H1 (cell line): ENCODE data around the gene SHROOM2. TPM values are rescaled to one million over a fixed set of nuclear protein-coding genes. Genes with fewer than 3 reads are reported as not detected.

Experiments
- CTCF ChIA-PET: fragments of 300-600 bp; sonication (Branson Sonifier 250); formaldehyde crosslinking; loops from one replicate; lab custom pipeline; 2021; ENCODE audit not compliant: partially characterized antibody; lab: Charles Lee
- POLR2A ChIA-PET: fragments of 300-600 bp; sonication (Branson Sonifier 250); formaldehyde crosslinking; loops from one replicate; lab custom pipeline; 2021; ENCODE audit warnings: inconsistent platforms; ENCODE audit not compliant: partially characterized antibody; lab: Charles Lee
- DNase-seq, 2 experiments: peaks; one replicate each; pipeline versions ENCODE4 v3.0.0 to v3.0.0-alpha.2; 2010 to 2022; ENCODE audit warnings: low spot score in 2 of 2, low read depth in 1 of 2, mixed read lengths in 1 of 2
- FAIRE-seq: peaks from 2 replicates; lab custom pipeline; 2011; peaks lifted over from hg19 to GRCh38; lab: Jason Lieb, UNC
- H2AFZ ChIP-seq: 2 replicates; pipeline ENCODE4 v1.8.1; 2012; ENCODE audit warnings: low read length, inconsistent platforms
- H2AK5ac ChIP-seq: 2 replicates; pipeline ENCODE4 v1.6.1; 2013; ENCODE audit warnings: low read depth, low read length
- H2BK120ac ChIP-seq: replicated peaks from 2 replicates; pipeline ENCODE3; 2013; ENCODE audit warnings: low read depth, low read length, inconsistent platforms
- H2BK12ac ChIP-seq: 2 replicates; pipeline ENCODE4 v1.6.1; 2013; ENCODE audit warnings: low read depth, low read length
- H2BK15ac ChIP-seq: 2 replicates; pipeline ENCODE4 v1.6.1; 2013; ENCODE audit warnings: low read length
- H2BK20ac ChIP-seq: 2 replicates; pipeline ENCODE4 v1.6.1; 2013; ENCODE audit warnings: low read length
- H2BK5ac ChIP-seq: 2 replicates; pipeline ENCODE4 v1.6.1; 2013; ENCODE audit warnings: low read depth, low read length
- H3K14ac ChIP-seq: 2 replicates; pipeline ENCODE4 v1.6.1; 2013; ENCODE audit warnings: inconsistent platforms; ENCODE audit not compliant: insufficient read length
- H3K18ac ChIP-seq: 2 replicates; pipeline ENCODE4 v1.6.1; 2013; ENCODE audit warnings: low read length; ENCODE audit errors: extremely low read depth
- H3K23ac ChIP-seq: 2 replicates; pipeline ENCODE4 v1.6.1; 2013; ENCODE audit warnings: inconsistent platforms; ENCODE audit not compliant: insufficient read length
- H3K23me2 ChIP-seq: 2 replicates; pipeline ENCODE4 v1.6.1; 2013; ENCODE audit warnings: low read depth, low read length
- H3K27ac ChIP-seq: 2 replicates; pipeline ENCODE4 v1.6.1; 2011; ENCODE audit warnings: low read depth, low read length, inconsistent platforms
- H3K27me3 ChIP-seq, 4 experiments: replicated peaks in 1 of 4; 1 replicate in 1 of 4; 2 replicates in 3 of 4; pipeline versions ENCODE4 v1.6.1 to v1.8.1; 2011 to 2013; ENCODE audit warnings: low read length in 3 of 4, mild to moderate bottlenecking in 3 of 4, inconsistent platforms in 2 of 4, mixed read lengths in 2 of 4, moderate library complexity in 1 of 4; ENCODE audit not compliant: control insufficient read depth in 3 of 4, insufficient read depth in 3 of 4; ENCODE audit errors: extremely low read depth in 1 of 4
- H3K36me3 ChIP-seq, 4 experiments: 2 replicates each; pipeline versions ENCODE4 v1.6.1 to v1.8.1; 2011 to 2013; ENCODE audit warnings: mild to moderate bottlenecking in 4 of 4, low read length in 3 of 4, moderate library complexity in 2 of 4, control low read depth in 1 of 4, inconsistent platforms in 1 of 4; ENCODE audit not compliant: insufficient read depth in 4 of 4, control insufficient read depth in 2 of 4
- H3K4ac ChIP-seq: replicated peaks from 2 replicates; pipeline ENCODE3; 2013; ENCODE audit warnings: low read length, low read depth, mixed read lengths, inconsistent platforms; ENCODE audit not compliant: insufficient read length
- H3K4me1 ChIP-seq, 4 experiments: replicated peaks in 1 of 4; 1 replicate in 1 of 4; 2 replicates in 3 of 4; pipeline versions ENCODE4 v1.6.1 to v1.8.1; 2011 to 2013; ENCODE audit warnings: low read length in 3 of 4, inconsistent platforms in 2 of 4, mixed read lengths in 1 of 4; ENCODE audit not compliant: insufficient read depth in 4 of 4, control insufficient read depth in 3 of 4
- H3K4me2 ChIP-seq, 2 experiments: 2 replicates each; pipeline versions ENCODE4 v1.6.1 to v1.8.1; 2011 to 2013; ENCODE audit warnings: low read depth in 2 of 2, low read length in 2 of 2, control low read depth in 1 of 2, inconsistent platforms in 1 of 2, mild to moderate bottlenecking in 1 of 2; ENCODE audit not compliant: insufficient read depth in 1 of 2
- H3K4me3 ChIP-seq, 4 experiments: fragments of 200-600, 300-600 bp in 1 of 4; sonication (generic), shearing (Covaris generic), sonication (Bioruptor Twin) in 1 of 4; 2 replicates each; pipeline versions ENCODE4 v1.5.1 to v1.8.1; 2011 to 2016; ENCODE audit warnings: low read length in 4 of 4, low read depth in 3 of 4, control low read depth in 2 of 4, inconsistent platforms in 2 of 4, mild to moderate bottlenecking in 2 of 4, mixed read lengths in 1 of 4, moderate library complexity in 1 of 4; ENCODE audit not compliant: insufficient read depth in 2 of 4; ENCODE audit errors: extremely low read depth in 1 of 4
- H3K56ac ChIP-seq: replicated peaks from 2 replicates; pipeline ENCODE3; 2013; ENCODE audit warnings: low read depth, mild to moderate bottlenecking, mixed read lengths, low read length, inconsistent platforms; ENCODE audit not compliant: insufficient read length
- H3K79me1 ChIP-seq: 2 replicates; pipeline ENCODE4 v1.6.1; 2013; ENCODE audit warnings: low read depth, low read length, control low read depth
- H3K79me2 ChIP-seq, 2 experiments: 2 replicates each; pipeline versions ENCODE4 v1.6.1 to v1.8.1; 2012 to 2013; ENCODE audit warnings: low read length in 2 of 2, mild to moderate bottlenecking in 2 of 2, inconsistent platforms in 1 of 2; ENCODE audit not compliant: insufficient read depth in 2 of 2, control insufficient read depth in 1 of 2
- H3K9ac ChIP-seq, 4 experiments: replicated peaks in 1 of 4; 1 replicate in 1 of 4; 2 replicates in 3 of 4; pipeline versions ENCODE4 v1.6.1 to v1.8.1; 2011 to 2013; ENCODE audit warnings: low read depth in 3 of 4, low read length in 3 of 4, control low read depth in 2 of 4, mild to moderate bottlenecking in 2 of 4, moderate library complexity in 2 of 4, inconsistent platforms in 1 of 4; ENCODE audit errors: extremely low read depth in 1 of 4
- H3K9me3 ChIP-seq, 2 experiments: 2 replicates each; pipeline versions ENCODE4 v1.6.1 to v1.8.1; 2012 to 2013; ENCODE audit warnings: mild to moderate bottlenecking in 2 of 2, moderate library complexity in 2 of 2, control low read depth in 1 of 2, inconsistent platforms in 1 of 2, low read depth in 1 of 2, low read length in 1 of 2, mixed read lengths in 1 of 2; ENCODE audit not compliant: insufficient read depth in 2 of 2
- H4K20me1 ChIP-seq, 2 experiments: replicated peaks in 1 of 2; 2 replicates each; pipeline versions ENCODE3 to v1.8.1; 2011 to 2013; ENCODE audit warnings: inconsistent platforms in 2 of 2, low read length in 2 of 2, mild to moderate bottlenecking in 1 of 2; ENCODE audit not compliant: insufficient read depth in 2 of 2, control insufficient read depth in 1 of 2
- H4K5ac ChIP-seq: 2 replicates; pipeline ENCODE4 v1.6.1; 2013; ENCODE audit warnings: low read length, low read depth, mixed read lengths, inconsistent platforms; ENCODE audit not compliant: insufficient read length
- H4K8ac ChIP-seq: 2 replicates; pipeline ENCODE4 v1.8.0; 2013; ENCODE audit warnings: mild to moderate bottlenecking, moderate library complexity, low read length, inconsistent platforms; ENCODE audit not compliant: insufficient read depth; ENCODE audit errors: extremely low read depth
- H4K91ac ChIP-seq: replicated peaks from 2 replicates; pipeline ENCODE3; 2013; ENCODE audit warnings: low read length, mixed read lengths, inconsistent platforms; ENCODE audit not compliant: insufficient read length
- FOSL1 ChIP-seq: IDR thresholded peaks from 2 replicates; pipeline ENCODE4 v1.6.1; 2011; ENCODE audit warnings: mild to moderate bottlenecking, low read depth, low read length, moderate library complexity; ENCODE audit not compliant: insufficient read depth
- JUN ChIP-seq: IDR thresholded peaks from 2 replicates; pipeline ENCODE4 v1.6.1; 2011; ENCODE audit warnings: low read depth, mild to moderate bottlenecking, improper control_type of control experiment, low read length
- KDM1A ChIP-seq: fragments of 200-600, 300-600 bp; sonication (generic); IDR thresholded peaks from 2 replicates; pipeline ENCODE4 v1.7.1; 2016; ENCODE audit warnings: mild to moderate bottlenecking, low read length, borderline replicate concordance
- POLR2AphosphoS5 ChIP-seq: IDR thresholded peaks from 2 replicates; pipeline ENCODE4 v1.6.1; 2011; ENCODE audit warnings: low read depth, low read length
- RXRA ChIP-seq: IDR thresholded peaks from 2 replicates; pipeline ENCODE4 v1.6.1; 2011; ENCODE audit warnings: low read depth, mild to moderate bottlenecking, low read length, moderate library complexity; ENCODE audit not compliant: insufficient read depth
- WGBS, 2 experiments: shearing (Covaris generic) in 1 of 2; methylation state at CpG; one replicate each; pipeline versions ENCODE4 v1.1.6 to v1.1.7; 2013 to 2015; ENCODE audit warnings: low lambda C conversion rate in 2 of 2, mixed read lengths in 2 of 2, inconsistent platforms in 1 of 2, low coverage in 1 of 2, missing lambda C conversion rate in 1 of 2; ENCODE audit not compliant: insufficient replicate concordance in 2 of 2, insufficient coverage in 1 of 2, insufficient read length in 1 of 2; ENCODE audit errors: extremely low coverage in 1 of 2, missing lambda C conversion rate in 1 of 2; 5-methylcytosine and 5-hydroxymethylcytosine counted together
- polyA plus RNA-seq, 7 experiments: library from polyadenylated mRNA; depleted of rRNA in 3 of 7; stranded (reverse) in 5 of 7; unstranded in 2 of 7; fragments of >200 nt in 5 of 7; fragments of 200-250 nt in 2 of 7; gene quantifications; 1 replicate in 5 of 7; 2 replicates in 1 of 7; 4 replicates in 1 of 7; pipeline versions ENCODE4 v1.2.1 to v1.2.3, GENCODE V29; 2011 to 2013; ENCODE audit warnings: missing spikeins in 2 of 7, mixed read lengths in 2 of 7
- total RNA-seq: library from RNA; stranded (reverse); fragmentation: NEBNext Ultra II Directional; extraction: Animal tissue kit (Norgen Biotek cat#: 25700); gene quantifications from 2 replicates; pipeline ENCODE4 v1.2.1, GENCODE V29; 2021
- TF ChIP-seq, protein P1 (sequence below): IDR thresholded peaks from 2 replicates; pipeline ENCODE4 v1.6.1; 2012; ENCODE audit warnings: inconsistent platforms

The SHROOM2 gene
- total and polyA plus RNA-seq, 2 of the 8 experiments (the other 6 are each of a cell fraction or from before 2014, with no cell fraction given): 3.4 to 14.2 TPM

DNA sequence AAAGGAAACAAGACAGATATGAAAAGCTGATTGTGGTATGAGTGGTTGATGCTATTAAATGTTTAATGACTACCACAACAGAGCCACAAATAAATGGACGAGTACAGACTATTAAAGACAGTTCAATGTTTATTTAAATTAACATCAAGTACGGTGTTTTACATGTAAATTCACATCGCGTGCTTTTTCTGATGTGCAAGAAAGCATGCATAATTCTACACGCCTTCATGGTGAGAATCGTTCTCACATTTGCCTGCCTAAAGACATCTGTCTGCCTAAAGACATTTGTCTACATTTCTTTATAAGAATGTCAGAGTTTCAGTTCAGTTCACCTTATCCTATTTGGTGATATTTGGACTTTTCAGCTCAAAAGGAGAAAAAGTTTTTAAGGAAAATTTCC lies 13.3 kb upstream of the SHROOM2 start:
- H3K9ac ChIP-seq: no peak overlapping the region
- TF ChIP-seq, protein P1, sequence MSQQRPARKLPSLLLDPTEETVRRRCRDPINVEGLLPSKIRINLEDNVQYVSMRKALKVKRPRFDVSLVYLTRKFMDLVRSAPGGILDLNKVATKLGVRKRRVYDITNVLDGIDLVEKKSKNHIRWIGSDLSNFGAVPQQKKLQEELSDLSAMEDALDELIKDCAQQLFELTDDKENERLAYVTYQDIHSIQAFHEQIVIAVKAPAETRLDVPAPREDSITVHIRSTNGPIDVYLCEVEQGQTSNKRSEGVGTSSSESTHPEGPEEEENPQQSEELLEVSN: no peak
- TF ChIP-seq JUN (no peak), KDM1A (no peak), RXRA (no peak), POLR2AphosphoS5 (no peak), FOSL1 (no peak)
- H3K4me1 ChIP-seq: peaks cover 0 to 3% (median 0%) of the 10 kb centered on the region in 4 experiments; a peak in 1 of 7 replicates
- no peaks in the 10 kb centered on the region for H3K79me1 ChIP-seq
- no peak overlapping the region for H2BK12ac ChIP-seq
- H3K36me3 ChIP-seq: no peaks in the 10 kb centered on the region
- ChIA-PET POLR2A (interaction anchor here (1.1 kb wide), 1 partner anchor 12 kb away, joined by 3 read pairs; no protein-coding TSS in a partner anchor), CTCF (interaction anchor here (0.7 kb wide), 1 partner anchor 8 kb away, joined by 5 read pairs; no protein-coding TSS in a partner anchor)
- no peak overlapping the region for H2AFZ ChIP-seq
- H3K18ac ChIP-seq: no peak overlapping the region
- H2AK5ac ChIP-seq: no peak overlapping the region
- no peak for DNase-seq
- H3K27me3 ChIP-seq: no peaks in the 10 kb centered on the region
- H3K23ac ChIP-seq: no peak overlapping the region
- H2BK120ac ChIP-seq: no peak overlapping the region
- peaks cover 2 to 3% of the 10 kb centered on the region in 2 experiments for H4K20me1 ChIP-seq
- WGBS, 2 experiments: 90% methylated on average over 6 of the region's 6 CpGs; no CpG with 5 or more reads in 1 of the 2 experiments
- no peak overlapping the region for H3K4me2 ChIP-seq
- no peak overlapping the region for H3K14ac ChIP-seq
- H2BK5ac ChIP-seq: no peak overlapping the region
- no peak overlapping the region for H3K4me3 ChIP-seq
- no peaks in the 10 kb centered on the region for H3K79me2 ChIP-seq
- H4K8ac ChIP-seq: no peak overlapping the region
- H2BK15ac ChIP-seq: no peak overlapping the region
- no peaks in the 10 kb centered on the region for H3K23me2 ChIP-seq
- H3K56ac ChIP-seq: no peak overlapping the region
- H4K5ac ChIP-seq: no peak overlapping the region
- no peak overlapping the region for H2BK20ac ChIP-seq
- no peak overlapping the region for H3K27ac ChIP-seq
- no peak overlapping the region for H4K91ac ChIP-seq
- no peaks in the 10 kb centered on the region for H3K9me3 ChIP-seq
- FAIRE-seq: no peak
- no peak overlapping the region for H3K4ac ChIP-seq
